HG03558 (cell line): Measurements from ENCODE around the gene FOXO3.
"Not testable (repeated sequence)": the region's sequence is repeated elsewhere in the genome, so short reads cannot be mapped to it uniquely, and the experiment has no call there.

Experiments used
- ATAC-seq: cut with Tn5 transposase; IDR thresholded peaks from one replicate; pipeline ENCODE4 v1.9.1; 2021; ENCODE audit warnings: moderate number of reproducible peaks; ENCODE audit not compliant: unreplicated experiment; ENCODE audit errors: extremely low read depth

FOXO3 gene

GRCh38 chr6:108560463-108561308, at the start of gene FOXO3:
Gene FOXO3, plus strand, starts transcription at chr6:108560917. Its CDS starts 292 bp downstream, at chr6:108561209.
- no peak for ATAC-seq

- no peak for ATAC-seq
These were observed 41.8 kb upstream of the FOXO3 start for GRCh38 chr6:108518714-108519576.

GRCh38 chr6:108521616-108522107, 39.1 kb upstream of the FOXO3 start:
- no peak for ATAC-seq

GRCh38 chr6:108523697-108524096, 37.0 kb upstream of the FOXO3 start:
- no peak for ATAC-seq

- no peak for ATAC-seq
These were observed 36.0 kb upstream of the FOXO3 start for GRCh38 chr6:108524528-108525248.

GRCh38 chr6:108526739-108527174, 34.0 kb upstream of the FOXO3 start:
- ATAC-seq: no peak

GRCh38 chr6:108528878-108529277, 31.8 kb upstream of the FOXO3 start:
- ATAC-seq: no peak

GRCh38 chr6:108531332-108531731, 29.4 kb upstream of the FOXO3 start:
- ATAC-seq: no peak

- ATAC-seq: no peak
These were observed 25.5 kb upstream of the FOXO3 start for GRCh38 chr6:108535114-108535742.

GRCh38 chr6:108535920-108536535, 24.7 kb upstream of the FOXO3 start:
- not testable (repeated sequence) for ATAC-seq

GRCh38 chr6:108541843-108542759, 18.6 kb upstream of the FOXO3 start:
- no peak for ATAC-seq

GRCh38 chr6:108543175-108543940, 17.4 kb upstream of the FOXO3 start:
- ATAC-seq: no peak

- no peak for ATAC-seq
These were observed 16.1 kb upstream of the FOXO3 start for GRCh38 chr6:108544606-108545005.

GRCh38 chr6:108546079-108547049, 14.4 kb upstream of the FOXO3 start:
- no peak for ATAC-seq

- ATAC-seq: no peak
These were observed 11.5 kb upstream of the FOXO3 start for GRCh38 chr6:108549241-108549640.

- no peak for ATAC-seq
These were observed 11.0 kb upstream of the FOXO3 start for GRCh38 chr6:108549741-108550140.

- no peak for ATAC-seq
These were observed 10.5 kb upstream of the FOXO3 start for GRCh38 chr6:108550256-108550655.
